SU-DHL-6 (cell line): ENCODE results near the gene MAP2K6.

Experiments used
- EZH2phosphoT487 ChIP-seq: fragments of 200-600 bp; sonication (generic), shearing (Covaris generic); conservative IDR thresholded peaks from 2 replicates; pipeline ENCODE4 v1.6.1; 2018; ENCODE audit warnings: mild to moderate bottlenecking, antibody characterized with exemption, low read length, moderate library complexity, mixed read lengths
- TF ChIP-seq, protein P1 (sequence below): fragments of 200-600 bp; sonication (generic); IDR thresholded peaks from one replicate; pipeline ENCODE4 v1.5.1; 2017; ENCODE audit warnings: antibody characterized with exemption, mild to moderate bottlenecking, low read length, moderate library complexity; ENCODE audit not compliant: insufficient read depth, poor library complexity, severe bottlenecking

DNA sequence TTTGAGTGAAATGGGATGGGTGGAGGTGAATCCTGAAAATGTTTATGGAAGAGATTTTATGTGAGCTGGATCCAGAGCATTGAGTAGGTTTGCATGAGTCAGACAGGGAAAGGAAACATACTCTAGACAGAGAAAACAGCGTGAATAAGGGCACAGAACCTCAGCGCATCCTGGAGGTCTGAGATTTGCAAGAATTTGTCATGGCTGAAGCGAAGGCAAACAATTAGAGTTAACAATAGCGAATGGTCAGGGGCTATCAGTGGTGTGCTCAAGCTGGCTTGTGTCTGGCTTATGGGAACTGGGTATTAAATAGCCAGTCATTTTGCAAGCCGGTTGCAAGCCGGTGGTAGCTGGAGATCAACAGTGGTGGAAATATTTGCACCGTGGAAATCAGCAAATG lies 36.4 kb downstream of the MAP2K6 start:
- no peak for TF ChIP-seq EZH2phosphoT487
- TF ChIP-seq, protein P1, sequence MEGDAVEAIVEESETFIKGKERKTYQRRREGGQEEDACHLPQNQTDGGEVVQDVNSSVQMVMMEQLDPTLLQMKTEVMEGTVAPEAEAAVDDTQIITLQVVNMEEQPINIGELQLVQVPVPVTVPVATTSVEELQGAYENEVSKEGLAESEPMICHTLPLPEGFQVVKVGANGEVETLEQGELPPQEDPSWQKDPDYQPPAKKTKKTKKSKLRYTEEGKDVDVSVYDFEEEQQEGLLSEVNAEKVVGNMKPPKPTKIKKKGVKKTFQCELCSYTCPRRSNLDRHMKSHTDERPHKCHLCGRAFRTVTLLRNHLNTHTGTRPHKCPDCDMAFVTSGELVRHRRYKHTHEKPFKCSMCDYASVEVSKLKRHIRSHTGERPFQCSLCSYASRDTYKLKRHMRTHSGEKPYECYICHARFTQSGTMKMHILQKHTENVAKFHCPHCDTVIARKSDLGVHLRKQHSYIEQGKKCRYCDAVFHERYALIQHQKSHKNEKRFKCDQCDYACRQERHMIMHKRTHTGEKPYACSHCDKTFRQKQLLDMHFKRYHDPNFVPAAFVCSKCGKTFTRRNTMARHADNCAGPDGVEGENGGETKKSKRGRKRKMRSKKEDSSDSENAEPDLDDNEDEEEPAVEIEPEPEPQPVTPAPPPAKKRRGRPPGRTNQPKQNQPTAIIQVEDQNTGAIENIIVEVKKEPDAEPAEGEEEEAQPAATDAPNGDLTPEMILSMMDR: no peak
